A673 (cell line): Measurements from ENCODE around the gene PRRT3. TPM values are rescaled to one million over a fixed set of nuclear protein-coding genes. Genes with fewer than 3 reads are reported as not detected.
"Not testable (repeated sequence)": the region's sequence is repeated elsewhere in the genome, so short reads cannot be mapped to it uniquely, and the experiment has no call there.

ENCODE experiments used
- BruUV-seq: library from RNA; stranded (reverse); fragments of 400-500 nt; replicated peaks from 2 replicates; lab custom pipeline; 2021; lab: Mats Ljungman, UMichigan
- CTCF ChIA-PET: fragments of 300-600 bp; sonication (Branson Sonifier 250); formaldehyde crosslinking; loops from one replicate; lab custom pipeline; 2022; ENCODE audit warnings: antibody characterized with exemption; lab: Charles Lee
- POLR2A ChIA-PET: fragments of 300-600 bp; sonication (Branson Sonifier 250); formaldehyde crosslinking; loops from one replicate; lab custom pipeline; 2022; ENCODE audit warnings: antibody characterized with exemption; ENCODE audit not compliant: low non-redundant PET; lab: Charles Lee
- DNase-seq: peaks from one replicate; pipeline ENCODE4 v3.0.0-alpha.2; 2015; ENCODE audit warnings: low spot score
- H3K27ac ChIP-seq: fragments of 200-600 bp; sonication (generic); 2 replicates; pipeline ENCODE4 v1.5.1; 2016; ENCODE audit warnings: mixed run types, low read depth, mild to moderate bottlenecking, mixed read lengths, antibody characterized with exemption, low read length; ENCODE audit not compliant: poor library complexity, severe bottlenecking
- H3K27me3 ChIP-seq: fragments of 200-600 bp; sonication (generic); replicated peaks from 2 replicates; pipeline ENCODE4 v1.6.1; 2017; ENCODE audit warnings: mixed run types, low read depth, mild to moderate bottlenecking, mixed read lengths, antibody characterized with exemption, low read length; ENCODE audit not compliant: insufficient read depth, poor library complexity
- H3K36me3 ChIP-seq: fragments of 200-600 bp; sonication (generic); 2 replicates; pipeline ENCODE4 v1.6.1; 2016; ENCODE audit warnings: mixed run types, mild to moderate bottlenecking, mixed read lengths, antibody characterized with exemption, low read length; ENCODE audit not compliant: insufficient read depth, poor library complexity, severe bottlenecking
- H3K4me1 ChIP-seq: fragments of 200-600 bp; sonication (generic); 2 replicates; pipeline ENCODE4 v1.6.1; 2017; ENCODE audit warnings: mixed run types, mild to moderate bottlenecking, mixed read lengths, antibody characterized with exemption, low read length; ENCODE audit not compliant: insufficient read depth, poor library complexity, severe bottlenecking
- H3K4me3 ChIP-seq: fragments of 200-600 bp; sonication (generic); 2 replicates; pipeline ENCODE4 v1.5.1; 2016; ENCODE audit warnings: low read depth, mixed run types, mild to moderate bottlenecking, mixed read lengths, low read length; ENCODE audit not compliant: poor library complexity, severe bottlenecking
- H3K9me3 ChIP-seq: fragments of 200-600 bp; sonication (generic); 2 replicates; pipeline ENCODE4 v1.6.1; 2016; ENCODE audit warnings: mixed run types, low read depth, mild to moderate bottlenecking, mixed read lengths, antibody characterized with exemption, low read length; ENCODE audit not compliant: poor library complexity, severe bottlenecking
- EZH2 ChIP-seq: fragments of 200-600 bp; sonication (generic); IDR thresholded peaks from 2 replicates; pipeline ENCODE4 v1.6.1; 2017; ENCODE audit warnings: borderline replicate concordance, low read depth, mild to moderate bottlenecking, mixed read lengths, antibody characterized with exemption, low read length; ENCODE audit not compliant: poor library complexity, severe bottlenecking
- intact Hi-C: fragments of 100-400 bp; cut with micrococcal nuclease; formaldehyde crosslinking; loops from one replicate; pipeline ENCODE4 v1.10.0; 2022; ENCODE audit not compliant: unreplicated experiment
- total RNA-seq: library from RNA; stranded (reverse); gene quantifications from 2 replicates; pipeline ENCODE4 v1.2.3, GENCODE V29; 2021
- TF ChIP-seq, protein P1 (sequence below): fragments of 300-800, 200-600 bp; sonication (generic); conservative IDR thresholded peaks from 2 replicates; pipeline ENCODE4 v1.5.1; 2017; ENCODE audit warnings: low read depth, mild to moderate bottlenecking, antibody characterized with exemption, low read length, moderate library complexity, mixed read lengths

Gene PRRT3
- total RNA-seq, 1 experiment from 2014 or later, result 1.1 TPM

GRCh38 chr3:9903238-9903624 lies 49.0 kb downstream of the PRRT3 start:
- ChIA-PET POLR2A (no interaction called here), CTCF (no interaction called here)
- no peak overlapping the region for H3K4me3 ChIP-seq
- peak; percentile 52 for DNase-seq
- BruUV-seq, result no TSS peak
- peaks cover 13% of the 10 kb centered on the region for H3K4me1 ChIP-seq
- TF ChIP-seq EZH2, result no peak
- TF ChIP-seq, protein P1, sequence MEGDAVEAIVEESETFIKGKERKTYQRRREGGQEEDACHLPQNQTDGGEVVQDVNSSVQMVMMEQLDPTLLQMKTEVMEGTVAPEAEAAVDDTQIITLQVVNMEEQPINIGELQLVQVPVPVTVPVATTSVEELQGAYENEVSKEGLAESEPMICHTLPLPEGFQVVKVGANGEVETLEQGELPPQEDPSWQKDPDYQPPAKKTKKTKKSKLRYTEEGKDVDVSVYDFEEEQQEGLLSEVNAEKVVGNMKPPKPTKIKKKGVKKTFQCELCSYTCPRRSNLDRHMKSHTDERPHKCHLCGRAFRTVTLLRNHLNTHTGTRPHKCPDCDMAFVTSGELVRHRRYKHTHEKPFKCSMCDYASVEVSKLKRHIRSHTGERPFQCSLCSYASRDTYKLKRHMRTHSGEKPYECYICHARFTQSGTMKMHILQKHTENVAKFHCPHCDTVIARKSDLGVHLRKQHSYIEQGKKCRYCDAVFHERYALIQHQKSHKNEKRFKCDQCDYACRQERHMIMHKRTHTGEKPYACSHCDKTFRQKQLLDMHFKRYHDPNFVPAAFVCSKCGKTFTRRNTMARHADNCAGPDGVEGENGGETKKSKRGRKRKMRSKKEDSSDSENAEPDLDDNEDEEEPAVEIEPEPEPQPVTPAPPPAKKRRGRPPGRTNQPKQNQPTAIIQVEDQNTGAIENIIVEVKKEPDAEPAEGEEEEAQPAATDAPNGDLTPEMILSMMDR, result no peak
- intact Hi-C loops, result no loop called here
- peak overlapping the region; percentile 24 for H3K27ac ChIP-seq
- H3K27me3 ChIP-seq, result no peaks in the 10 kb centered on the region
- H3K36me3 ChIP-seq, result no peaks in the 10 kb centered on the region
- H3K9me3 ChIP-seq, result no peaks in the 10 kb centered on the region

DNA sequence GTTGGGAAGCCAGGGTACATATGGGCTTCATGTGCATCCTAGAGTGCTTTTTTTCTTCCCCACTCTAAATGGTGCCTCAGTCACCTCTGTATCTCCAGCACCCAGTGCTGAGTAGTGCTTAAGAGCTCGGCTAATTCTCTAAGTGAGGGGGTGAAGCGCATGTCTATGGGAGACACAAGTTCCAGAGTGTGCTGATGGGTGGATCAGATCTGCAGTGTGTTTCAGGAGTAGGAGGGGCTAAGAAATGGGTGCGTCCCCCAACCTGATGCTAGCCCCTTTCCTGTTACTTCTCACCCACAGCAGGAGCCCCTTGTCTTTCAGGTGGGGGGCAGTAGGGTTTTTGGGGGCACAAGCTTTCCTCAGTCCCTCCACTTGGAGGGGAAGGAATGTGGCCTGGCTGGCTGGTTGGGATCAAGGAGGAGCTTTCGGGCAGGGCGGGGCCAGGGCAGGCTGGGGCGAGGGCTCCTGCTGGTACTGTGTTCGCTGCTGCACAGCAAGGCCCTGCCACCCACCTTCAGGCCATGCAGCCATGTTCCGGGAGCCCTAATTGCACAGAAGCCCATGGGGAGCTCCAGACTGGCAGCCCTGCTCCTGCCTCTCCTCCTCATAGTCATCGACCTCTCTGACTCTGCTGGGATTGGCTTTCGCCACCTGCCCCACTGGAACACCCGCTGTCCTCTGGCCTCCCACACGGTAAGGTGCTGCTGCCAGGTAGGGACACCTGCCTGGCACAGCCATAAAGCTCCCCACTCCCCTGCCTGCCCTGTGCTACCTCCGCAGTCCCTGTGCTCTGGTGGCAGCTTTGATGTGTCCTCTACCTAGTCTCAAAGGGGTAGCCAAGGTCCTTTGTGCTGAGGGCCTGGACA lies 49.6 kb downstream of the PRRT3 start, which contains the start of gene IL17RE:
Gene IL17RE, plus strand, starts transcription at position 477 of the 866 bp plus-strand sequence. Its CDS starts 85 bp downstream, at position 562.
- no peaks in the 10 kb centered on the region for H3K36me3 ChIP-seq
- H3K9me3 ChIP-seq, result no peaks in the 10 kb centered on the region
- peak within 1 kb of the TSS; percentile 24 for H3K27ac ChIP-seq
- ChIA-PET POLR2A (interaction anchor here (0.5 kb wide), 1 partner anchor 242 kb away, joined by 3 read pairs; no protein-coding TSS in a partner anchor), CTCF (no interaction called here)
- no peak for TF ChIP-seq EZH2
- TF ChIP-seq, protein P1, result no peak
- no peak for DNase-seq
- H3K4me1 ChIP-seq, result peaks cover 13% of the 10 kb centered on the region
- H3K27me3 ChIP-seq, result no peaks in the 10 kb centered on the region
- BruUV-seq, result no TSS peak
- H3K4me3 ChIP-seq, result no peak within 1 kb of the TSS
- intact Hi-C loops, result no loop called here

- H3K4me1 ChIP-seq, result peaks cover 13% of the 10 kb centered on the region
- ChIA-PET POLR2A (no interaction called here), CTCF (no interaction called here)
- H3K27ac ChIP-seq, result no peak overlapping the region
- BruUV-seq, result no TSS peak
- no peaks in the 10 kb centered on the region for H3K9me3 ChIP-seq
- no peak overlapping the region for H3K4me3 ChIP-seq
- DNase-seq, result no peak
- no peaks in the 10 kb centered on the region for H3K27me3 ChIP-seq
- H3K36me3 ChIP-seq, result no peaks in the 10 kb centered on the region
- intact Hi-C loops, result no loop called here
- TF ChIP-seq EZH2, result no peak
- TF ChIP-seq, protein P1, result no peak
Measured at GRCh38 chr3:9901967-9902366, 50.2 kb downstream of the PRRT3 start.

- H3K4me3 ChIP-seq, DNase-seq, H3K9me3 ChIP-seq, BruUV-seq, H3K36me3 ChIP-seq, intact Hi-C loops, POLR2A ChIA-PET, H3K27ac ChIP-seq, H3K27me3 ChIP-seq: not testable (repeated sequence)
- peaks cover 13% of the 10 kb centered on the region for H3K4me1 ChIP-seq
- CTCF ChIA-PET, result interaction anchor here (0.6 kb wide), 1 partner anchor 31 kb away, joined by 3 read pairs; no protein-coding TSS in a partner anchor
Measured at GRCh38 chr3:9900965-9901415, 51.2 kb downstream of the PRRT3 start.
